Spleen (tissue), 7 donors: ENCODE measurements around the gene SLC29A1.

Source experiments
- CTCF ChIP-seq, 11 experiments: fragments of 200-600 bp in 7 of 11; fragments of 450-650 bp in 4 of 11; sonication (generic) in 4 of 11; IDR thresholded peaks in 8 of 11; conservative IDR thresholded peaks in 3 of 11; 1 replicate in 7 of 11; 2 replicates in 4 of 11; pipeline versions ENCODE4 v1.4.0 to v1.8.0; 2016 to 2021; ENCODE audit warnings: antibody characterized with exemption in 11 of 11, inconsistent platforms in 4 of 11, mild to moderate bottlenecking in 1 of 11
- POLR2A ChIP-seq, 3 donors: fragments of 450-650 bp; IDR thresholded peaks; one replicate each; pipeline ENCODE4 v1.5.1; 2017; ENCODE audit warnings: antibody characterized with exemption in 3 of 3, mild to moderate bottlenecking in 1 of 3
- donor health status: DM: no; HTN: no; CAD: no; lungs with moderate emphysema.
- donor health status: DM: no; HTN: no; CAD: no.
- donor health status: DM: no; HTN: no; CAD: no.

GRCh38 chr6:44221291-44221960, 2.0 kb upstream of the SLC29A1 start:
- TF ChIP-seq CTCF (IDR thresholded peaks at IDR 0.05 in 8 of 11, conservative IDR thresholded peaks at IDR 0.05 in 3 of 11) (peak; percentile 55 to 90 (median 85)), POLR2A (IDR thresholded peaks at IDR 0.05) (no peak)
